ENCODE data around the gene KCNK13. TPM values are rescaled to one million over a fixed set of nuclear protein-coding genes. Genes with fewer than 3 reads are reported as not detected.

The KCNK13 gene
- total and polyA plus RNA-seq, 2 of the 4 experiments (the other 2 are of a cell fraction): not detected

Small RNAs within 50 kb of the gene (microRNA-seq; reads per million reads assigned to microRNA genes)
- not detected for gene RF00019 (ENCODE audit: insufficient read depth, insufficient read length)

Small RNAs within 50 kb of the gene (small RNA-seq; reads per million reads assigned to genes)
- 0 reads per million in 5 experiments for gene RF00019

Other genes with a start within 250 kb of the KCNK13 start
- 2.2 and 6.1 TPM in 2 replicates for gene EFCAB11, start 107.3 kb upstream of the KCNK13 start, total RNA-seq (2012; rRNA removed)
- gene EFCAB11, start 107.3 kb upstream of the KCNK13 start, polyA plus RNA-seq (2012; rRNA removed): 4.9 and 5.3 TPM in 2 replicates
- gene TDP1, start 106.1 kb upstream of the KCNK13 start, total RNA-seq (2012; rRNA removed): 39.2 and 53.1 TPM in 2 replicates
- gene TDP1, start 106.1 kb upstream of the KCNK13 start, polyA plus RNA-seq (2012; rRNA removed): 21.6 and 23.3 TPM in 2 replicates
- gene PSMC1, start 194.6 kb downstream of the KCNK13 start, total RNA-seq (2012; rRNA removed): 194 and 325 TPM in 2 replicates
- 150 and 181 TPM in 2 replicates for gene PSMC1, start 194.6 kb downstream of the KCNK13 start, polyA plus RNA-seq (2012; rRNA removed)